Putamen (tissue), 1 donor: ENCODE results near the gene WFDC10B.
"Not testable (repeated sequence)": the region's sequence is repeated elsewhere in the genome, so short reads cannot be mapped to it uniquely, and the experiment has no call there.

Experiments used
- DNase-seq: peaks from one replicate; pipeline ENCODE4 v3.0.0-alpha.2; 2016; ENCODE audit warnings: low spot score

WFDC10B gene

GRCh38 chr20:45647441-45648050 is 57.3 kb downstream of the WFDC10B start:
- DNase-seq, result no peak

GRCh38 chr20:45646875-45647274 is 57.9 kb downstream of the WFDC10B start:
- no peak for DNase-seq

GRCh38 chr20:45645869-45646268 is 59.0 kb downstream of the WFDC10B start:
- DNase-seq, result not testable (repeated sequence)

- not testable (repeated sequence) for DNase-seq
These were observed 63.7 kb downstream of the WFDC10B start for GRCh38 chr20:45641076-45641475.

GRCh38 chr20:45639687-45640086 is 65.1 kb downstream of the WFDC10B start:
- DNase-seq, result no peak

- no peak for DNase-seq
These were observed 68.3 kb downstream of the WFDC10B start for GRCh38 chr20:45636513-45636912.
